Adrenal gland (tissue), 5 donors: ENCODE measurements around the gene RPA3.

Experiments
- POLR2A ChIP-seq, 2 donors: fragments of 450-650 bp; IDR thresholded peaks; one replicate each; pipeline ENCODE4 v1.6.1; 2017; ENCODE audit warnings: antibody characterized with exemption in 2 of 2, mild to moderate bottlenecking in 2 of 2, moderate library complexity in 1 of 2
- TF ChIP-seq, protein P1 (sequence below), 6 experiments: fragments of 450-650 bp in 4 of 6; fragments of 200-600 bp in 2 of 6; sonication (generic) in 1 of 6; IDR thresholded peaks; 1 replicate in 5 of 6; 2 replicates in 1 of 6; pipeline versions ENCODE4 v1.5.1 to v1.8.0; 2016 to 2021; ENCODE audit warnings: antibody characterized with exemption in 6 of 6, mild to moderate bottlenecking in 2 of 6, moderate library complexity in 1 of 6
- donor health status: DM: no; HTN: no; CAD: no.

DNA sequence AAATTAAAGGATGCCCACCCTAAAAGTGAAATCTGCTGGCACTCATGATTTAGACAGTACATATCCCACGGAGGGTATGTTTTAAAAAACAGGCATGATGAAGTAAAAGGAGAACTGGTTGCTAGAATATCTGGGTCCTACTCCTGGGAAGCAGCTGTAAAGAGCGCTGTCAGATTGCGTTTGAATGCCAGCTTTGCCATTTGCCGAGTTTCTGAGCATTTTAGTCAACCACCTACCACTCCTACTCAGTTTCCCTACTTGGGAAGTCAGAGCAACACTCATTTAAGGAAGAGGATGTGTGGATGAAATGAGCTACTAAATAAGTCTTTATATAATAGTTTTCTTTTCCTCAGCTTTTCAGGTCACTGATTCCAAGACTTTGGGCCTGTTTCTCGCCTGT, 79.0 kb downstream of the RPA3 start:
- TF ChIP-seq, protein P1, sequence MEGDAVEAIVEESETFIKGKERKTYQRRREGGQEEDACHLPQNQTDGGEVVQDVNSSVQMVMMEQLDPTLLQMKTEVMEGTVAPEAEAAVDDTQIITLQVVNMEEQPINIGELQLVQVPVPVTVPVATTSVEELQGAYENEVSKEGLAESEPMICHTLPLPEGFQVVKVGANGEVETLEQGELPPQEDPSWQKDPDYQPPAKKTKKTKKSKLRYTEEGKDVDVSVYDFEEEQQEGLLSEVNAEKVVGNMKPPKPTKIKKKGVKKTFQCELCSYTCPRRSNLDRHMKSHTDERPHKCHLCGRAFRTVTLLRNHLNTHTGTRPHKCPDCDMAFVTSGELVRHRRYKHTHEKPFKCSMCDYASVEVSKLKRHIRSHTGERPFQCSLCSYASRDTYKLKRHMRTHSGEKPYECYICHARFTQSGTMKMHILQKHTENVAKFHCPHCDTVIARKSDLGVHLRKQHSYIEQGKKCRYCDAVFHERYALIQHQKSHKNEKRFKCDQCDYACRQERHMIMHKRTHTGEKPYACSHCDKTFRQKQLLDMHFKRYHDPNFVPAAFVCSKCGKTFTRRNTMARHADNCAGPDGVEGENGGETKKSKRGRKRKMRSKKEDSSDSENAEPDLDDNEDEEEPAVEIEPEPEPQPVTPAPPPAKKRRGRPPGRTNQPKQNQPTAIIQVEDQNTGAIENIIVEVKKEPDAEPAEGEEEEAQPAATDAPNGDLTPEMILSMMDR (IDR thresholded peaks at IDR 0.05) = no peak
- TF ChIP-seq POLR2A (IDR thresholded peaks at IDR 0.05) = no peak
